Fibroblast of lung (primary cell): Measurements from ENCODE around the gene LMF1.

ENCODE experiments used
- EZH2 ChIP-seq: IDR thresholded peaks from 2 replicates; pipeline ENCODE4 v1.5.1; 2012; ENCODE audit warnings: low read length, control low read depth, mild to moderate bottlenecking; ENCODE audit errors: missing control alignments
- TF ChIP-seq, protein P1 (sequence below), 2 donors: IDR thresholded peaks in 1 of 2; conservative IDR thresholded peaks in 1 of 2; 1 replicate in 1 of 2; 2 replicates in 1 of 2; pipeline ENCODE4 v1.5.1; 2011 to 2012; ENCODE audit warnings: low read length in 2 of 2, control low read depth in 1 of 2, inconsistent platforms in 1 of 2, low read depth in 1 of 2, mild to moderate bottlenecking in 1 of 2

DNA sequence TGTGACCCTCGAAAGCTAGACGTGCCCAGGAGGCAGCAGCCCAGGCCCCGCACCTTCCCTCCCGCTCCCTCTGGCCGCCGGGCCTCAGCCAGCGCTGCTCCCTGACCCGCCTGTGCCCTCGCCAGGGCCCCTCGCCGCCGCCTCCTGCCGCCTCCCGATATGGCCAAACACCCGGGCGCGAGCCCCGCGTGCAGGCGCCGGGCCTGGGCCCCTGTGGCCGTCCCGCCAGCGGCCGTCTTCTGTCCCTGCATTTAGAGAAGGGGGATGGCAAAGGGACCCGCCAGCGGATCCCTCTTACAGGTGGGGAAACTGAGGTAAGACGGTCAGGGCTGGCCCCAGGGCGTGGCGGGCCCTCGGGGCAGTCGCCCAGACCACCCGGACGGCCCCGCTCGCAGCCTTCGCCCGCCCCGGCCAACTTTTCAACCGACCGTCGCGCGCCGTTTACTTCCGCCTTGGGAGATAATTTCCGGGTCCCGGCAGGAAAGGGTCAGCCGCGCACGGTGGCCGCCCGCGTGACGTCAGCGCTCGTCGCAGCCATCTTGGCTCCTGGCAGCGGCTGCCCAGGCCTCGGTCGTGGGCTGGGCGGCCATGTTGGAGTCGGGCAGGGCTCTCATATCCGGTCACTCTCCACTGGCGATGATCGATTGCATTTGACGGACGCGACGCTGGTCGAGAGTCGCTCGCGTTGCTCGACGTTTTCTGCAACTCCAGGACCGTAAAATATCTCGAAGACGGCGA lies 163.3 kb downstream of the LMF1 start:
- TF ChIP-seq, protein P1, sequence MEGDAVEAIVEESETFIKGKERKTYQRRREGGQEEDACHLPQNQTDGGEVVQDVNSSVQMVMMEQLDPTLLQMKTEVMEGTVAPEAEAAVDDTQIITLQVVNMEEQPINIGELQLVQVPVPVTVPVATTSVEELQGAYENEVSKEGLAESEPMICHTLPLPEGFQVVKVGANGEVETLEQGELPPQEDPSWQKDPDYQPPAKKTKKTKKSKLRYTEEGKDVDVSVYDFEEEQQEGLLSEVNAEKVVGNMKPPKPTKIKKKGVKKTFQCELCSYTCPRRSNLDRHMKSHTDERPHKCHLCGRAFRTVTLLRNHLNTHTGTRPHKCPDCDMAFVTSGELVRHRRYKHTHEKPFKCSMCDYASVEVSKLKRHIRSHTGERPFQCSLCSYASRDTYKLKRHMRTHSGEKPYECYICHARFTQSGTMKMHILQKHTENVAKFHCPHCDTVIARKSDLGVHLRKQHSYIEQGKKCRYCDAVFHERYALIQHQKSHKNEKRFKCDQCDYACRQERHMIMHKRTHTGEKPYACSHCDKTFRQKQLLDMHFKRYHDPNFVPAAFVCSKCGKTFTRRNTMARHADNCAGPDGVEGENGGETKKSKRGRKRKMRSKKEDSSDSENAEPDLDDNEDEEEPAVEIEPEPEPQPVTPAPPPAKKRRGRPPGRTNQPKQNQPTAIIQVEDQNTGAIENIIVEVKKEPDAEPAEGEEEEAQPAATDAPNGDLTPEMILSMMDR (conservative IDR thresholded peaks at IDR 0.05 in 1 of 2, IDR thresholded peaks at IDR 0.05 in 1 of 2; ENCODE audit: low read depth in 1 of 2, low read length in 2 of 2), result no peak
- no peak for TF ChIP-seq EZH2
